Ovary (tissue), 9 donors: ENCODE measurements around the gene IPCEF1. TPM values are rescaled to one million over a fixed set of nuclear protein-coding genes. Genes with fewer than 3 reads are reported as not detected.
"Not testable (repeated sequence)": the region's sequence is repeated elsewhere in the genome, so short reads cannot be mapped to it uniquely, and the experiment has no call there.

Experiments used
- DNase-seq, 5 donors: peaks; one replicate each; pipeline ENCODE4 v3.0.0-alpha.2; 2019 to 2020
- H3K27ac ChIP-seq, 2 donors: fragments of 200-600 bp; one replicate each; pipeline versions ENCODE4 v1.5.1 to v1.8.0; 2019 to 2022
- H3K27me3 ChIP-seq: fragments of 200-600 bp; one replicate; pipeline ENCODE4 v1.8.0; 2022
- H3K36me3 ChIP-seq: fragments of 200-600 bp; sonication (generic); one replicate; pipeline ENCODE4 v1.5.1; 2019
- H3K4me1 ChIP-seq: one replicate; pipeline ENCODE4 v1.8.1; 2013; ENCODE audit warnings: mild to moderate bottlenecking, moderate library complexity; ENCODE audit not compliant: insufficient read depth
- H3K4me3 ChIP-seq: fragments of 200-600 bp; sonication (generic); one replicate; pipeline ENCODE4 v1.5.1; 2017
- H3K9me3 ChIP-seq, 2 donors: fragments of 200-600 bp in 1 of 2; sonication (generic) in 1 of 2; one replicate each; pipeline versions ENCODE4 v1.5.1 to v1.8.1; 2013 to 2019; ENCODE audit warnings: mild to moderate bottlenecking in 1 of 2, moderate library complexity in 1 of 2
- CTCF ChIP-seq, 3 donors: fragments of 450-650 bp in 2 of 3; fragments of 200-600 bp in 1 of 3; IDR thresholded peaks; one replicate each; pipeline versions ENCODE4 v1.5.1 to v1.8.0; 2016 to 2022; ENCODE audit warnings: antibody characterized with exemption in 3 of 3, mild to moderate bottlenecking in 1 of 3
- EP300 ChIP-seq: sonication (generic); formaldehyde crosslinking; IDR thresholded peaks from one replicate; pipeline ENCODE4 v1.6.1; 2017; ENCODE audit warnings: antibody characterized with exemption
- POLR2A ChIP-seq: fragments of 450-650 bp; IDR thresholded peaks from one replicate; pipeline ENCODE4 v1.6.1; 2017; ENCODE audit warnings: antibody characterized with exemption, mild to moderate bottlenecking, moderate library complexity
- WGBS, 3 donors: extraction: QIAGEN DNeasy Blood & Tissue Kit in 1 of 3; methylation state at CpG; one replicate each; pipeline versions ENCODE4 v1.1.5 to v1.1.7; 2013 to 2017; 5-methylcytosine and 5-hydroxymethylcytosine counted together
- intact Hi-C, 4 donors: fragments of 100-400 bp; cut with DNase I; formaldehyde crosslinking; loops; one replicate each; pipeline versions ENCODE4 v1.11.0 to v1.15.1; 2022 to 2023
- polyA plus RNA-seq, 2 donors: library from polyadenylated mRNA; stranded (reverse); fragments of 200-250 nt in 1 of 2; fragments of 350-450 nt in 1 of 2; fragmentation: Illumina TruSeq in 1 of 2; extraction: RNeasy Lipid Tissue Mini Kit (QIAGEN cat#74804) in 1 of 2; gene quantifications; one replicate each; pipeline ENCODE4 v1.2.3, GENCODE V29; 2013 to 2014
- total RNA-seq, 7 donors: library from RNA; depleted of rRNA in 2 of 7; stranded (reverse); fragments of >200 nt in 2 of 7; fragmentation: NEBNext Ultra II Directional in 3 of 7; extraction: Animal tissue kit (Norgen Biotek cat#: 25700) in 3 of 7; gene quantifications; one replicate each; pipeline versions ENCODE4 v1.1.0 to v1.2.4, GENCODE V29; 2016 to 2023
- donor health status: DM: no; HTN: no; CAD: no; lungs with moderate emphysema.
- donor health status: DM: no; HTN: no; CAD: no.
- donor health status: Bipolar disorder and iron deficiency.
- donor health status: DM: yes; HTN: yes; CAD: no.
- donor health status: DM: no; HTN: no; CAD: no.
- donor health status: DM: yes; HTN: yes; CAD: no.

IPCEF1 gene
- total and polyA plus RNA-seq, 9 donors, result 1.3 to 3.4 (median 1.9) TPM

DNA sequence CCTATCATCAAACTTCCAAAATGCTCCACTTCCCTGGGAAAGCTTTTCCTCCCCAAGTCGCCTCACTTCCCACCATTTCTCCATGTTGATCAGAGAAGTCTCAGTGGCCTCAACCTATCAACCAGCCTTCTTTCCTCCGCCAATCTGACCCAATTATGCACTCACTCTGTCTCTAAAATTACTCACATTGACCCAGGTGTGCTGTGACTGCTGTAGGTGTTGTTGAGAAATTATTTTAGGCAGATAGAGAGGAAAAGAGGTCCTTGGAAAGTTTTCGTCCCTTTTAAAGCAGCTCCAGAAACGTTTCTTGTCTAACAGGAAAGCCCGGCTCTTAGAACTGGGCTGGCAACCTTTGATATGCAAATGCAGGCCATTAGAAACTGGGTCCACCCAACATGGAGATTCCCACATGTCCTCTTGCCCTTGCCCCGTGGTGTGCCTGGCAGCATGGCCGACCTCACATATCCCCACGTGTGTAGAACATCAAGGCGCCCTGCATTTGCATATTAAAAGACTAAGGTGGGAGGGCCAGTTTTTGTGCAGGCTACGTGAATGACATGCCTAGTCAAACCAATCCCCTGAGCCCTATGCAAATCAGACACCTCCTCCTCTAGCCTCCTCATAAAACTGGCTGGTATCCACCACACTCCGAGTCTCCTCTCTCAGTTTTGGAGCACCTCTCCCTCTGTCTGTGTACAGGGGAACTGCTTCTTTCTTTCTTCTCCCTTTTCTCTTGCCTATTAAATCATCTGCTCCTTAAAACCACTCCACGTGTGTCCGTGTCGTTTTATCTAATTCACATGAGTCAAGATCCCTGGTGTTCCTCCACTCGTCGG, 12.9 kb downstream of the IPCEF1 start:
- intact Hi-C loops, result no loop called here
- no peaks in the 10 kb centered on the region for H3K9me3 ChIP-seq
- peak; percentile 30 to 61 (median 38) for DNase-seq
- H3K27me3 ChIP-seq, result no peaks in the 10 kb centered on the region
- 45 to 63% (median 51%) methylated on average over 16 of the region's 16 CpGs for WGBS, 3 donors
- no peak overlapping the region for H3K4me3 ChIP-seq
- no peak for TF ChIP-seq EP300
- TF ChIP-seq CTCF (IDR thresholded peaks at IDR 0.05), result peak in 1 of 3 donors; percentile 30
- TF ChIP-seq POLR2A, result no peak
- H3K36me3 ChIP-seq, result no peaks in the 10 kb centered on the region
- H3K27ac ChIP-seq, result no peak overlapping the region
- no peaks in the 10 kb centered on the region for H3K4me1 ChIP-seq

DNA sequence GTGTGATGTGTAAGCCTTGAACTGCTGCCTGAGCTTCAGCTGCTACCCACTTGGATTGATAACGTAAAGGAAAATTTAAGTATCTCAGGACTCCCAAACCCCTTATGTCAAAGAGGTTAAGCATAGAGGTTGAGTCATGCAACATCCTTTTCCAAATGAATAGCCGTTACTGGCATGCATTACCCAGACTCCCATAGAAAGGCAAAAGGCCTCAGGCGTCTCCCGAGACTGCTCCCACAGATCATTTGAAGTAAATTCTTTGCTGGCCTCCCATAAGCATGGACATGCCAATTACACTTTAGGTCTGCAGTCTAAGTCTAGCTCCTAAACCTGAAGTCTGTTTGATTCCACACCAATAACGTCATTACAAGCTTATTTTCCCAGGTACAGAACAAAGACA, 14.7 kb downstream of the IPCEF1 start:
- 59 to 77% (median 65%) methylated on average over 5 of the region's 5 CpGs for WGBS, 3 donors
- intact Hi-C loops, result no loop called here
- H3K4me1 ChIP-seq, result no peaks in the 10 kb centered on the region
- no peaks in the 10 kb centered on the region for H3K9me3 ChIP-seq
- H3K27me3 ChIP-seq, result no peaks in the 10 kb centered on the region
- no peak overlapping the region for H3K4me3 ChIP-seq
- no peaks in the 10 kb centered on the region for H3K36me3 ChIP-seq
- no peak overlapping the region for H3K27ac ChIP-seq
- no peak for DNase-seq
- no peak for TF ChIP-seq CTCF (IDR thresholded peaks at IDR 0.05)
- TF ChIP-seq POLR2A, result no peak
- TF ChIP-seq EP300, result no peak

DNA sequence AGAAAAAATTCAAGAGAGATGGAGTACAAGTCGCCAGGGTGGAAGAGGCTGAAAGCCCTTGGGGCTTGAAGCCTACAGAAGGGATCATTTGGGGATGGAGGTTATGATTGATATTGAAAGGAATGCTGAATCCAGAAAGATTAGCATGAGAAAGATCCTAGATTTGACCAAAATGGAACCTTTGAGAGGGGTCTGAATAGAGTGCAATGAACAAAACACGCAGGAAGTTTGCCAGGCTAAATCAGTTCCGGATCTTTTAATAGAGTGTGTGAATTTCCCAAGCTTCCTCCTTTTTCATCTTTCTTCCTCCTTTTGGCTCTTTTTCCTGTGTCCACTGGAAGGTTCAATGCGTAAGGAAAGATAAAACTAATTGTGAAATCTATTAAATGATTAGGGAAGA, 15.3 kb downstream of the IPCEF1 start:
- intact Hi-C loops, result no loop called here
- no peak for TF ChIP-seq EP300
- TF ChIP-seq POLR2A, result no peak
- no peak for TF ChIP-seq CTCF (IDR thresholded peaks at IDR 0.05)
- H3K27ac ChIP-seq, result no peak overlapping the region
- no peak overlapping the region for H3K4me3 ChIP-seq
- WGBS, 3 donors, result 65 to 80% (median 77%) methylated on average over 4 of the region's 4 CpGs
- no peak for DNase-seq
- H3K9me3 ChIP-seq, result no peaks in the 10 kb centered on the region
- no peaks in the 10 kb centered on the region for H3K4me1 ChIP-seq
- H3K27me3 ChIP-seq, result no peaks in the 10 kb centered on the region
- no peaks in the 10 kb centered on the region for H3K36me3 ChIP-seq

- TF ChIP-seq EP300 (no peak), CTCF (IDR thresholded peaks at IDR 0.05) (no peak), POLR2A (no peak)
- H3K27me3 ChIP-seq, result no peaks in the 10 kb centered on the region
- H3K9me3 ChIP-seq, result no peaks in the 10 kb centered on the region
- intact Hi-C loops, result no loop called here
- no peaks in the 10 kb centered on the region for H3K36me3 ChIP-seq
- DNase-seq, result no peak
- H3K4me3 ChIP-seq, result no peak overlapping the region
- no peak overlapping the region for H3K27ac ChIP-seq
- H3K4me1 ChIP-seq, result no peaks in the 10 kb centered on the region
- 89 to 94% (median 91%) methylated on average over 4 of the region's 4 CpGs for WGBS, 3 donors
These were observed 19.1 kb downstream of the IPCEF1 start for GRCh38 chr6:154337406-154338005.

GRCh38 chr6:154334147-154334546, 22.5 kb downstream of the IPCEF1 start:
- H3K9me3 ChIP-seq, H3K4me1 ChIP-seq, H3K36me3 ChIP-seq, DNase-seq, H3K27me3 ChIP-seq, H3K4me3 ChIP-seq, H3K27ac ChIP-seq, intact Hi-C loops: not testable (repeated sequence)
- WGBS, 3 donors, result 96 to 100% (median 100%) methylated on average over 1 of the region's 1 CpG
